Caco-2 (cell line): ENCODE measurements around the gene ANAPC2. TPM values are rescaled to one million over a fixed set of nuclear protein-coding genes. Genes with fewer than 3 reads are reported as not detected.

Source experiments
- BruUV-seq: library from RNA; stranded (reverse); fragments of 400-500 nt; replicated peaks from 2 replicates; lab custom pipeline; 2021; lab: Mats Ljungman, UMichigan
- CTCF ChIA-PET: fragments of 300-600 bp; sonication (Branson Sonifier 250); formaldehyde crosslinking; loops from one replicate; lab custom pipeline; 2022; ENCODE audit warnings: antibody characterized with exemption; lab: Charles Lee
- POLR2A ChIA-PET: fragments of 300-600 bp; sonication (Branson Sonifier 250); formaldehyde crosslinking; loops from one replicate; lab custom pipeline; 2022; ENCODE audit warnings: antibody characterized with exemption; lab: Charles Lee
- DNase-seq, 2 experiments: peaks; one replicate each; pipeline versions ENCODE4 v3.0.0 to v3.0.0-alpha.2; 2020 to 2022
- H3K27me3 ChIP-seq: replicated peaks from 2 replicates; pipeline ENCODE4 v1.6.0; 2011; ENCODE audit warnings: low read length; ENCODE audit not compliant: control insufficient read depth, insufficient read depth
- H3K36me3 ChIP-seq: 2 replicates; pipeline ENCODE4 v1.5.1; 2011; ENCODE audit warnings: low read length; ENCODE audit not compliant: control insufficient read depth, insufficient read depth
- H3K4me1 ChIP-seq: fragments of 250-450 bp; sonication (Bioruptor Pico); 2 replicates; pipeline ENCODE4 v1.5.1; 2020; ENCODE audit warnings: mild to moderate bottlenecking
- H3K4me3 ChIP-seq: 2 replicates; pipeline ENCODE4 v1.5.1; 2011; ENCODE audit warnings: low read depth, mild to moderate bottlenecking, control low read depth, low read length
- H3K9me3 ChIP-seq: fragments of 250-450 bp; sonication (Bioruptor Pico); 2 replicates; pipeline ENCODE4 v1.5.1; 2020; ENCODE audit warnings: mild to moderate bottlenecking, moderate library complexity
- H3K27ac Mint-ChIP-seq: one replicate; pipeline ENCODE4 v1.8.0; 2022; ENCODE audit warnings: mixed read lengths; ENCODE audit not compliant: unreplicated experiment
- H3K27me3 Mint-ChIP-seq: one replicate; pipeline ENCODE4 v1.8.0; 2022; ENCODE audit warnings: mixed read lengths; ENCODE audit not compliant: insufficient read depth, unreplicated experiment
- H3K36me3 Mint-ChIP-seq: one replicate; pipeline ENCODE4 v1.8.0; 2022; ENCODE audit warnings: mild to moderate bottlenecking, mixed read lengths; ENCODE audit not compliant: insufficient read depth, unreplicated experiment
- H3K4me1 Mint-ChIP-seq: one replicate; pipeline ENCODE4 v1.8.0; 2022; ENCODE audit warnings: low read depth, mixed read lengths; ENCODE audit not compliant: unreplicated experiment
- H3K4me3 Mint-ChIP-seq: one replicate; pipeline ENCODE4 v1.8.0; 2022; ENCODE audit warnings: mild to moderate bottlenecking, moderate library complexity, mixed read lengths; ENCODE audit not compliant: unreplicated experiment
- H3K9me3 Mint-ChIP-seq: one replicate; pipeline ENCODE4 v1.8.0; 2022; ENCODE audit warnings: mixed read lengths; ENCODE audit not compliant: unreplicated experiment
- CTCF ChIP-seq, 2 experiments: fragments of 200-600 bp in 1 of 2; IDR thresholded peaks; 1 replicate in 1 of 2; 2 replicates in 1 of 2; pipeline versions ENCODE4 v1.5.1 to v1.8.0; 2011 to 2022; ENCODE audit warnings: antibody characterized with exemption in 1 of 2, control low read depth in 1 of 2, inconsistent platforms in 1 of 2, low read depth in 1 of 2, low read length in 1 of 2, mild to moderate bottlenecking in 1 of 2, moderate library complexity in 1 of 2; ENCODE audit not compliant: insufficient read depth in 1 of 2, severe bottlenecking in 1 of 2, unreplicated experiment in 1 of 2
- intact Hi-C: fragments of 100-400 bp; cut with micrococcal nuclease; formaldehyde crosslinking; loops from one replicate; pipeline ENCODE4 v1.10.0; 2022; ENCODE audit not compliant: unreplicated experiment
- total RNA-seq: library from RNA; stranded (reverse); gene quantifications from 2 replicates; pipeline ENCODE4 v1.2.3, GENCODE V29; 2022

Gene ANAPC2
- total RNA-seq, 1 experiment from 2014 or later = 67.5 TPM

GRCh38 chr9:137173796-137174664 is 14.3 kb downstream of the ANAPC2 start:
- Histone ChIP-seq H3K4me3 (no peak overlapping the region), H3K9me3 (no peaks in the 10 kb centered on the region), H3K27me3 (no peaks in the 10 kb centered on the region; the same call in 1 of the 2 replicates), H3K36me3 (no peaks in the 10 kb centered on the region), H3K4me1 (peaks cover 10% of the 10 kb centered on the region; the same call in 1 of the 2 replicates)
- BruUV-seq = no TSS peak
- Mint-ChIP-seq H3K27ac (no peak overlapping the region), H3K27me3 (no peaks in the 10 kb centered on the region), H3K4me3 (no peak overlapping the region), H3K4me1 (no peaks in the 10 kb centered on the region), H3K36me3 (peaks cover 31% of the 10 kb centered on the region), H3K9me3 (no peaks in the 10 kb centered on the region)
- TF ChIP-seq CTCF (IDR thresholded peaks at IDR 0.05; ENCODE audit: insufficient read depth in 1 of 2, low read depth in 1 of 2, low read length in 1 of 2, severe bottlenecking in 1 of 2, unreplicated experiment in 1 of 2) = no peak
- ChIA-PET POLR2A (interaction anchor here (0.5 to 0.9 kb wide), 3 partner anchors 23 to 88 kb away, joined by 3 to 5 read pairs (median 4); no protein-coding TSS in a partner anchor), CTCF (interaction anchor here (0.6 to 1.5 kb wide), 5 partner anchors 46 to 63 kb away, joined by 3 to 5 read pairs (median 4); partner anchors contain the start of genes RNF208 and RNF224)
- intact Hi-C loops = no loop called here
- no peak for DNase-seq

- POLR2A ChIA-PET = no interaction called here
- no peaks in the 10 kb centered on the region for H3K4me1 Mint-ChIP-seq
- no TSS peak for BruUV-seq
- no peak overlapping the region for H3K27ac Mint-ChIP-seq
- Histone ChIP-seq H3K36me3 (no peaks in the 10 kb centered on the region), H3K9me3 (no peaks in the 10 kb centered on the region), H3K4me1 (peaks cover 10% of the 10 kb centered on the region; the same call in 1 of the 2 replicates), H3K4me3 (no peak overlapping the region), H3K27me3 (no peaks in the 10 kb centered on the region; the same call in 1 of the 2 replicates)
- DNase-seq = no peak
- CTCF ChIA-PET = no interaction called here
- peaks cover 27% of the 10 kb centered on the region for H3K36me3 Mint-ChIP-seq
- no peaks in the 10 kb centered on the region for H3K27me3 Mint-ChIP-seq
- H3K4me3 Mint-ChIP-seq = no peak overlapping the region
- no peaks in the 10 kb centered on the region for H3K9me3 Mint-ChIP-seq
- TF ChIP-seq CTCF (IDR thresholded peaks at IDR 0.05; ENCODE audit: insufficient read depth in 1 of 2, low read depth in 1 of 2, low read length in 1 of 2, severe bottlenecking in 1 of 2, unreplicated experiment in 1 of 2) = no peak
- intact Hi-C loops = no loop called here
These were observed 15.2 kb downstream of the ANAPC2 start for GRCh38 chr9:137172901-137173795.
